ENCODE results near the gene PRUNE2. TPM values are rescaled to one million over a fixed set of nuclear protein-coding genes. Genes with fewer than 3 reads are reported as not detected.

The PRUNE2 gene
- polyA plus RNA-seq, 1 of the 3 experiments (the other 2 are of a cell fraction): 13.0 TPM

- no peak overlapping the region for H3K4me2 ChIP-seq
- no peak for DNase-seq
- H3K27me3 ChIP-seq (ENCODE audit: insufficient read depth): peaks cover 59% of the 10 kb centered on the region
- H3K27ac ChIP-seq (ENCODE audit: low read depth in 2 of 2, low read length in 1 of 2): no peak overlapping the region
- no peaks in the 10 kb centered on the region for H3K9me2 ChIP-seq
- no peak overlapping the region for H2AFZ ChIP-seq (ENCODE audit: low read depth)
- no peaks in the 10 kb centered on the region for H3K36me3 ChIP-seq (replicated peaks in 1 of 2; ENCODE audit: control insufficient read depth in 1 of 2, insufficient read depth in 2 of 2, low read length in 1 of 2)
- no peaks in the 10 kb centered on the region for H3K9me3 ChIP-seq
- H3K4me3 ChIP-seq (ENCODE audit: low read depth in 2 of 2, low read length in 1 of 2): no peak overlapping the region
- H3K4me1 ChIP-seq (ENCODE audit: control insufficient read depth in 1 of 2, insufficient read depth in 2 of 2, low read depth in 1 of 2, low read length in 1 of 2): no peaks in the 10 kb centered on the region
- TF ChIP-seq ELF1 (IDR thresholded peaks at IDR 0.05): no peak
- no peak for TF ChIP-seq FOXJ3 (CRISPR knock-in tag; IDR thresholded peaks at IDR 0.05)
- TF ChIP-seq USF1 (IDR thresholded peaks at IDR 0.05; ENCODE audit: borderline replicate concordance, low read depth): no peak
- no peak for TF ChIP-seq RCOR1 (IDR thresholded peaks at IDR 0.05; ENCODE audit: low read length)
- no peak for TF ChIP-seq EP300 (IDR thresholded peaks at IDR 0.05; ENCODE audit: borderline replicate concordance in 1 of 2, low read depth in 1 of 2, low read length in 1 of 2)
- TF ChIP-seq MXI1 (IDR thresholded peaks at IDR 0.05; ENCODE audit: low read depth, low read length): no peak
- TF ChIP-seq TEAD4 (IDR thresholded peaks at IDR 0.05; ENCODE audit: borderline replicate concordance, insufficient read depth): no peak
- TF ChIP-seq NRF1 (IDR thresholded peaks at IDR 0.05; ENCODE audit: low read depth, low read length): no peak
- no peak for TF ChIP-seq JUND (IDR thresholded peaks at IDR 0.05)
- TF ChIP-seq SMC3 (IDR thresholded peaks at IDR 0.05; ENCODE audit: low read depth, low read length): no peak
- no peak for TF ChIP-seq RAD21 (IDR thresholded peaks at IDR 0.05; ENCODE audit: low read length)
- TF ChIP-seq CTCF (IDR thresholded peaks at IDR 0.05): no peak
- no peak for TF ChIP-seq MEF2A (IDR thresholded peaks at IDR 0.05; ENCODE audit: borderline replicate concordance, low read depth)
- TF ChIP-seq POLR2AphosphoS5 (IDR thresholded peaks at IDR 0.05; ENCODE audit: low read depth, low read length): no peak
- no peak for TF ChIP-seq REST (IDR thresholded peaks at IDR 0.05; ENCODE audit: low read depth, low read length)
- TF ChIP-seq RXRA (IDR thresholded peaks at IDR 0.05; ENCODE audit: borderline replicate concordance, low read depth): no peak
- no peak for TF ChIP-seq GATA2 (CRISPR knock-in tag; IDR thresholded peaks at IDR 0.05)
- no peak for TF ChIP-seq IRF3 (IDR thresholded peaks at IDR 0.05; ENCODE audit: low read depth, low read length)
- no peak for TF ChIP-seq FOXM1 (IDR thresholded peaks at IDR 0.05; ENCODE audit: low read depth)
- H3K79me2 ChIP-seq (ENCODE audit: insufficient read depth): no peaks in the 10 kb centered on the region
- ChIA-PET CTCF (interaction anchor here (0.8 kb wide), 1 partner anchor 13 kb away, joined by 4 read pairs; no protein-coding TSS in a partner anchor), POLR2A (no interaction called here)
- H4K20me1 ChIP-seq (ENCODE audit: insufficient read depth): no peaks in the 10 kb centered on the region
- H3F3A ChIP-seq (replicated peaks; ENCODE audit: insufficient read depth): no peaks in the 10 kb centered on the region
- H3K9ac ChIP-seq: no peak overlapping the region
- WGBS (ENCODE audit: low lambda C conversion rate): 10% methylated on average over 6 of the region's 6 CpGs
These were observed 10.7 kb downstream of the PRUNE2 start for GRCh38 chr9:76895186-76895585.
